Activated naive CD4-positive, alpha-beta T cell treated with Interleukin-2 at 50 U/mL for 16 hours (primary cell): ENCODE results near the gene RAD9B.
A peak's percentile ranks its signal among the peaks of the same experiment; 100 is the strongest.
"Not testable (repeated sequence)": the region's sequence is repeated elsewhere in the genome, so short reads cannot be mapped to it uniquely, and the experiment has no call there.

Source experiments
- DNase-seq: peaks from one replicate; pipeline ENCODE4 v3.0.0-alpha.2; 2020

The RAD9B gene

GRCh38 chr12:110501752-110502738 is at the start of gene RAD9B, which contains the start of gene VPS29:
TSS of gene RAD9B (plus strand) at chr12:110502331. CDS start at chr12:110502338, 7 bp downstream.
TSS of gene VPS29 (minus strand) at chr12:110502111. CDS start at chr12:110502051, 60 bp downstream.
- peak; percentile 99 for DNase-seq

- no peak for DNase-seq
Measured at GRCh38 chr12:110453569-110454296, 48.4 kb upstream of the RAD9B start.

- no peak for DNase-seq
Measured at GRCh38 chr12:110458756-110459155, 43.4 kb upstream of the RAD9B start.

- DNase-seq = not testable (repeated sequence)
Measured at GRCh38 chr12:110461189-110461588, 40.9 kb upstream of the RAD9B start.

- DNase-seq = no peak
Measured at GRCh38 chr12:110465024-110465423, 37.1 kb upstream of the RAD9B start.

- not testable (repeated sequence) for DNase-seq
Measured at GRCh38 chr12:110465765-110466164, 36.4 kb upstream of the RAD9B start.

GRCh38 chr12:110466791-110467190 is 35.3 kb upstream of the RAD9B start:
- no peak for DNase-seq

GRCh38 chr12:110467847-110468213 is 34.3 kb upstream of the RAD9B start:
- DNase-seq = no peak

GRCh38 chr12:110468214-110469048 is 33.7 kb upstream of the RAD9B start, which contains the start of the genes FAM216A and GPN3:
TSS of gene FAM216A (plus strand) at chr12:110468845. CDS start at chr12:110468876, 31 bp downstream.
TSS of gene GPN3 (minus strand) at chr12:110468257. CDS start at chr12:110468203, 54 bp downstream.
- DNase-seq = peak; percentile 95

- DNase-seq = no peak
Measured at GRCh38 chr12:110475426-110475825, 26.7 kb upstream of the RAD9B start.

GRCh38 chr12:110498984-110499706 is 3.0 kb upstream of the RAD9B start:
- no peak for DNase-seq

GRCh38 chr12:110501399-110501751 is 756 bp upstream of the RAD9B start:
- no peak for DNase-seq

- no peak for DNase-seq
Measured at GRCh38 chr12:110503432-110503831, 1.3 kb downstream of the RAD9B start.

GRCh38 chr12:110505332-110505731 is 3.2 kb downstream of the RAD9B start:
- no peak for DNase-seq

GRCh38 chr12:110508071-110508586 is 6.0 kb downstream of the RAD9B start:
- DNase-seq = no peak

- DNase-seq = no peak
Measured at GRCh38 chr12:110513842-110514241, 11.7 kb downstream of the RAD9B start.

GRCh38 chr12:110514363-110514762 is 12.2 kb downstream of the RAD9B start:
- no peak for DNase-seq

GRCh38 chr12:110516995-110517394 is 14.9 kb downstream of the RAD9B start:
- no peak for DNase-seq

GRCh38 chr12:110518014-110518413 is 15.9 kb downstream of the RAD9B start:
- DNase-seq = not testable (repeated sequence)

- DNase-seq = peak; percentile 51
Measured at GRCh38 chr12:110520876-110521712, 19.0 kb downstream of the RAD9B start.
